ENCODE results near the gene MDGA2. TPM values are rescaled to one million over a fixed set of nuclear protein-coding genes. Genes with fewer than 3 reads are reported as not detected.

MDGA2 gene
- total RNA-seq, 1 donor from 2014 or later: 0.17 TPM

GRCh38 chr14:47526591-47527244 lies 148.7 kb downstream of the MDGA2 start:
- Mint-ChIP-seq H3K27me3 (ENCODE audit: low read depth) (peaks cover 2% of the 10 kb centered on the region), H3K36me3 (ENCODE audit: low read depth) (peaks cover 2% of the 10 kb centered on the region), H3K9me3 (ENCODE audit: low read depth) (peaks cover 10% of the 10 kb centered on the region), H3K4me3 (ENCODE audit: unreplicated experiment) (no peak overlapping the region), H3K4me1 (ENCODE audit: low read depth) (no peaks in the 10 kb centered on the region), H3K27ac (ENCODE audit: unreplicated experiment) (no peak overlapping the region)
- TF ChIP-seq CTCF (IDR thresholded peaks at IDR 0.05): no peak
- DNase-seq (ENCODE audit: low spot score): no peak

- Mint-ChIP-seq H3K4me1 (ENCODE audit: low read depth) (no peaks in the 10 kb centered on the region), H3K36me3 (ENCODE audit: low read depth) (no peaks in the 10 kb centered on the region), H3K4me3 (ENCODE audit: unreplicated experiment) (no peak overlapping the region), H3K27ac (ENCODE audit: unreplicated experiment) (no peak overlapping the region), H3K9me3 (ENCODE audit: low read depth) (no peaks in the 10 kb centered on the region), H3K27me3 (ENCODE audit: low read depth) (peaks cover 9% of the 10 kb centered on the region)
- DNase-seq (ENCODE audit: low spot score): no peak
- TF ChIP-seq CTCF (IDR thresholded peaks at IDR 0.05): no peak
Observed at GRCh38 chr14:47524524-47524923, 150.9 kb downstream of the MDGA2 start.

GRCh38 chr14:47520382-47520781 lies 155.0 kb downstream of the MDGA2 start:
- Mint-ChIP-seq H3K4me1 (ENCODE audit: low read depth) (no peaks in the 10 kb centered on the region), H3K36me3 (ENCODE audit: low read depth) (no peaks in the 10 kb centered on the region), H3K27me3 (ENCODE audit: low read depth) (peaks cover 7% of the 10 kb centered on the region), H3K4me3 (ENCODE audit: unreplicated experiment) (no peak overlapping the region), H3K9me3 (ENCODE audit: low read depth) (no peaks in the 10 kb centered on the region), H3K27ac (ENCODE audit: unreplicated experiment) (no peak overlapping the region)
- no peak for TF ChIP-seq CTCF (IDR thresholded peaks at IDR 0.05)
- no peak for DNase-seq (ENCODE audit: low spot score)

- Mint-ChIP-seq H3K36me3 (ENCODE audit: low read depth) (no peaks in the 10 kb centered on the region), H3K27me3 (ENCODE audit: low read depth) (peaks cover 7% of the 10 kb centered on the region), H3K27ac (ENCODE audit: unreplicated experiment) (no peak overlapping the region), H3K4me1 (ENCODE audit: low read depth) (no peaks in the 10 kb centered on the region), H3K9me3 (ENCODE audit: low read depth) (no peaks in the 10 kb centered on the region), H3K4me3 (ENCODE audit: unreplicated experiment) (no peak overlapping the region)
- DNase-seq (ENCODE audit: low spot score): no peak
- no peak for TF ChIP-seq CTCF (IDR thresholded peaks at IDR 0.05)
Observed at GRCh38 chr14:47511829-47512228, 163.6 kb downstream of the MDGA2 start.

- H3K4me1 Mint-ChIP-seq (ENCODE audit: low read depth): no peaks in the 10 kb centered on the region
- no peaks in the 10 kb centered on the region for H3K9me3 Mint-ChIP-seq (ENCODE audit: low read depth)
- DNase-seq (ENCODE audit: low spot score): no peak
- H3K4me3 Mint-ChIP-seq (ENCODE audit: unreplicated experiment): no peak overlapping the region
- H3K36me3 Mint-ChIP-seq (ENCODE audit: low read depth): no peaks in the 10 kb centered on the region
- H3K27ac Mint-ChIP-seq (ENCODE audit: unreplicated experiment): no peak overlapping the region
- no peak for TF ChIP-seq CTCF (IDR thresholded peaks at IDR 0.05)
- peaks cover 7% of the 10 kb centered on the region for H3K27me3 Mint-ChIP-seq (ENCODE audit: low read depth)
Observed at GRCh38 chr14:47509957-47510356, 165.4 kb downstream of the MDGA2 start.

Data from chondrocyte (in vitro differentiated cells).